Stimulated activated effector memory CD8-positive, alpha-beta T cell treated with anti-CD3 and anti-CD28 coated beads, Interleukin-12 subunit alpha, Interleukin-12 subunit beta, amount 100 ng/mL, for 72 hours (primary cell): Measurements from ENCODE around the gene AP4M1.

ENCODE experiments used
- ATAC-seq: fragments of 150-1000 bp; cut with Tn5 transposase; 2 replicates; pipeline ENCODE4 v1.10.0; 2021
- DNase-seq, 2 donors: peaks; one replicate each; pipeline ENCODE4 v3.0.0; 2021 to 2022; ENCODE audit warnings: low spot score in 2 of 2
- H3K27ac Mint-ChIP-seq: one replicate; pipeline ENCODE4 v1.8.0; 2022; ENCODE audit warnings: mild to moderate bottlenecking, mixed read lengths
- H3K36me3 Mint-ChIP-seq: one replicate; pipeline ENCODE4 v1.8.0; 2022; ENCODE audit warnings: mild to moderate bottlenecking, mixed read lengths
- H3K4me1 Mint-ChIP-seq: one replicate; pipeline ENCODE4 v1.8.0; 2022; ENCODE audit warnings: mixed read lengths
- H3K4me3 Mint-ChIP-seq: one replicate; pipeline ENCODE4 v1.8.0; 2022; ENCODE audit warnings: mild to moderate bottlenecking, mixed read lengths
- H3K9me3 Mint-ChIP-seq: one replicate; pipeline ENCODE4 v1.8.0; 2022; ENCODE audit warnings: mixed read lengths

AP4M1 gene

DNA sequence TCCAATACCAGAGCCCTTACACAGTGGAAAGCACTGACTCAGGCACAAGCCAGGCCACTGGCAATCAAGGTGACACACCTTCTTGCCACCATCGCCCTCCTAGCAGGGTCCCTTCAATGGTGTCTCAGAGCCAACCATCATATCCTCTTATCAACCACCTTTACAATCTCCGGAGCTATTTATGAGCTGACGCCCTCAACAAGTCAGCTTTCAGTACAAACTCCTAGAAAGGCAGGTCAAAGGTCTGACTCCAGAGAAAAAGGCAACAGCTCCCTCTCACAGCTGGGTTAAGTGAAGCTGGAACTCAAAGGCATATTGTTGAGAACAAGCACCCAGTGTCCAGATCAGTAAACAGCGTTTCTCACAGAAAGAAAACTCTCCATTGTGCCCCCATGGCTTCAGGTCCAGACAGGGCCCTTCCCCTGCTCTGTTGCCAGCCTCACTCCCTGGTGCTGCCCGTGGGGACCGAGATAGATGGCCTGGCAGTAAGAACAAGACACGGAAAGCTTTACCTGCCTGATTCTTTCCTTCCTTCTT, 22.4 kb upstream of the AP4M1 start:
- Mint-ChIP-seq H3K4me1 (peaks cover 38% of the 10 kb centered on the region), H3K27ac (peak overlapping the region; percentile 95)

GRCh38 chr7:100080907-100081534, 20.4 kb upstream of the AP4M1 start:
- DNase-seq = no peak
- H3K4me1 Mint-ChIP-seq = peaks cover 38% of the 10 kb centered on the region
- H3K4me3 Mint-ChIP-seq = peak overlapping the region; percentile 83
- ATAC-seq = no peak
- no peaks in the 10 kb centered on the region for H3K9me3 Mint-ChIP-seq
- H3K27ac Mint-ChIP-seq = peak overlapping the region; percentile 95
- peaks cover 76% of the 10 kb centered on the region for H3K36me3 Mint-ChIP-seq

More for the DNA sequence above, 22.4 kb upstream of the AP4M1 start:
- H3K4me3 Mint-ChIP-seq = no peak overlapping the region
- DNase-seq (no peak), ATAC-seq (no peak)
- H3K36me3 Mint-ChIP-seq = peaks cover 90% of the 10 kb centered on the region
- no peaks in the 10 kb centered on the region for H3K9me3 Mint-ChIP-seq

DNA sequence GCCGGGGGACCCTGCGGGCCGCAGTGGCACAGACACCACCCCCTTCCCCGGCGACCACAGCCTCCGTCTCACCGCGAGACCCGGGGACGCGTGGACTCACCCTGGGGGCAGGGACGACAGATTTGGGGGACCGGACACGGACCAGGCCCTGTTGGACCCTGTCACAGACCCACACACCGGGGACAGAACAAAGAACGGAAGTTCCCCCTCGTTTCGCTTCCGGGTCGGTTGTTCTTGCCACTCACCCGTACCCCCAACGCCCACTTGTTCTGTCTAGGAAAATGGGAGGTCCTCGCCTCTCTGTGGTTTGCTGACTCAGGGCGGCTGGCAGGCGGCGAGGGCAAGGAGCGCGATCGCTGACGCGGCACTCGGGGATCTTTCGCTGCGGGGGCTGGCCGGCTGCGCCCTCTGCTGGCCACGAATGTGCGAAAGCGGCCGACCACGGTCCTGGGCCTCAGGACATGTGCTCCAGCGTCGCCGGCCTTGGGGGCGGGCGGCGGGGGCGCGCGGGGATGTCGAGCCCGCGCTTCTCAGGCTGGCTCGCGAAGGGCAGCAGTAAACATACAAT, 19.8 kb upstream of the AP4M1 start, which contains the start of gene ZNF3:
Gene ZNF3, minus strand, starts transcription at position 189 of the 568 bp plus-strand sequence. CDS start 4,366 bp downstream, outside the sequence.
- peaks cover 70% of the 10 kb centered on the region for H3K36me3 Mint-ChIP-seq
- peak within 1 kb of the TSS; percentile 95 for H3K27ac Mint-ChIP-seq
- DNase-seq = peak; percentile 99 to 100
- H3K4me3 Mint-ChIP-seq = peak within 1 kb of the TSS; percentile 83
- peak; percentile 92 for ATAC-seq
- peaks cover 38% of the 10 kb centered on the region for H3K4me1 Mint-ChIP-seq
- no peaks in the 10 kb centered on the region for H3K9me3 Mint-ChIP-seq

- Mint-ChIP-seq H3K9me3 (no peaks in the 10 kb centered on the region), H3K4me3 (peak overlapping the region; percentile 83), H3K36me3 (peaks cover 58% of the 10 kb centered on the region), H3K27ac (peak overlapping the region; percentile 95), H3K4me1 (peaks cover 38% of the 10 kb centered on the region)
- ATAC-seq = no peak
- DNase-seq = no peak
Observed at GRCh38 chr7:100082978-100083377, 18.5 kb upstream of the AP4M1 start.

- H3K4me1 Mint-ChIP-seq = peaks cover 31% of the 10 kb centered on the region
- no peak overlapping the region for H3K4me3 Mint-ChIP-seq
- DNase-seq (no peak), ATAC-seq (no peak)
- H3K36me3 Mint-ChIP-seq = peaks cover 58% of the 10 kb centered on the region
- no peak overlapping the region for H3K27ac Mint-ChIP-seq
- H3K9me3 Mint-ChIP-seq = no peaks in the 10 kb centered on the region
Observed at GRCh38 chr7:100085515-100085914, 15.9 kb upstream of the AP4M1 start.

DNA sequence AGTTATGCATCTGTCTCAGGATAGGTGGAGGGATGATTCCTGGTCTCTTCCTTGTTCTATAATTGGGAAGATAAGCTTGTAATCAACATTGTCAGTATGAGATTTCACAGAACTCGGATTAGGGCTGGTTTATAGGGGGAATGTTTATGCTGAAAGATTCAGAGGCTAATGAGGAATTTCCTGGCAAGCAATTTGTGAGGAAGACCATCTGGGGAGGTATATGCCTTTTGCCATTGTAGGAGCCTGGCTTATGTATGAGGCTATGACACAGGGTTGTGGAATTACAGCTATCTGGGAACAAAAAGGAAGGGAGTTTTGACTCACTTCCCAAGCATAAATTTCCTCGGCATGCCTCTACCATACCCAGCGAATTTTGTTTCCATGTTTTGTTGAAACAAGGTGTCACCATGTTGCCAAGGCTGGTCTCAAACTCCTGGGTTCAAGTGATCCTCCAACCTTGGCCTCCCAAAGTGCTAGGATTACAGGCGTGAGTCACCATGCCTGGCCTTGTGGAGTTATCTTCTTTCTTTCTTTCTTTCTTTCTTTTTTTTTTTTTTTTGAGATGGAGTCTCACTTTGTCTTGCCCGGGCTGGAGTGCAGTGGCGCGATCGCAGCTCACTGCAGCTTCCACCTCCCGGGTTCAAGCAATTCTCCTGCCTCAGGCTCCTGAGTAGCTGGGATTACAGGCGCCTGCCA, 14.2 kb upstream of the AP4M1 start:
- DNase-seq (no peak), ATAC-seq (no peak)
- H3K27ac Mint-ChIP-seq = peak overlapping the region; percentile 73
- H3K4me1 Mint-ChIP-seq = peaks cover 33% of the 10 kb centered on the region
- H3K9me3 Mint-ChIP-seq = no peaks in the 10 kb centered on the region
- H3K4me3 Mint-ChIP-seq = peak overlapping the region; percentile 21
- H3K36me3 Mint-ChIP-seq = peaks cover 60% of the 10 kb centered on the region

GRCh38 chr7:100088095-100088620, 13.3 kb upstream of the AP4M1 start:
- ATAC-seq = peak; percentile 2
- H3K4me3 Mint-ChIP-seq = peak overlapping the region; percentile 87

GRCh38 chr7:100088621-100089457, 12.6 kb upstream of the AP4M1 start, which contains the start of gene COPS6:
TSS of gene COPS6 (plus strand) at chr7:100088969. CDS start at chr7:100088991, 22 bp downstream.
- peak; percentile 90 to 93 for DNase-seq
- H3K4me3 Mint-ChIP-seq = peak within 1 kb of the TSS; percentile 87
- H3K4me1 Mint-ChIP-seq = peaks cover 30% of the 10 kb centered on the region
- peaks cover 65% of the 10 kb centered on the region for H3K36me3 Mint-ChIP-seq
- peak within 1 kb of the TSS; percentile 91 for H3K27ac Mint-ChIP-seq
- peak; percentile 73 for ATAC-seq
- no peaks in the 10 kb centered on the region for H3K9me3 Mint-ChIP-seq

More at GRCh38 chr7:100088095-100088620, 13.3 kb upstream of the AP4M1 start:
- Mint-ChIP-seq H3K4me1 (peaks cover 25% of the 10 kb centered on the region), H3K36me3 (peaks cover 60% of the 10 kb centered on the region), H3K9me3 (no peaks in the 10 kb centered on the region), H3K27ac (peak overlapping the region; percentile 91)
- DNase-seq = no peak

DNA sequence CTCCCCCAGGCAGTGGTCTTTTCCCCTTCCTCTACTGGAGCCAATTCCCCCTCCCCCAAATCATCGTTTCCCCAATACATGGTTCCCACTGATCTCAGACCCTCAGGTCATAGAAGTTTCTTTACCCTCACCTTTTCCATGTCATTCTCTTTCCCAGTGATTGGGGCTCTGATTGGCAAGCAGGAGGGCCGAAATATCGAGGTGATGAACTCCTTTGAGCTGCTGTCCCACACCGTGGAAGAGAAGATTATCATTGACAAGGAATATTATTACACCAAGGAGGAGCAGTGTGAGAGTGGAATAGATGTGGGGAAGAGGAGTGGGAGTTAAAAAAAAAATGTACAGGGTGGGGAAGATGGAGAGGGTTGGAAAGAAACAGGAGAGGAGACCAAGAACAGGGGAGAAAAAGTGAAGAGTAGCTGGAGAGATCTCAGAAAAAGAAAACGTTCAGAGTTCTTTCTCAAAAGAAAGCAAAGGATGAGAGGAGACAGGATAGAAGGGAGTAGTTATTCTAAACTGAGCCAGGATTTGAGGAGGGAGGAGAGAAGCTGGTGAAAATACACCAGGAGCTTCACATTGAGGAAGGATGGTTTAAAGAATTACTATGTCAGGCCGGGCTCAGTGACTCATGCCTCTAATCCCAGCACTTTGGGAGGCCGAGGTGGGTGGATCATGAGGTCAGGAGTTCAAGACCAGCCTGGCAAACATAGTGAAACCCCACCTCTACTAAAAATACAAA, 11.8 kb upstream of the AP4M1 start:
- ATAC-seq (no peak), DNase-seq (no peak)
- Mint-ChIP-seq H3K4me1 (peaks cover 31% of the 10 kb centered on the region), H3K36me3 (peaks cover 73% of the 10 kb centered on the region), H3K4me3 (peak overlapping the region; percentile 87), H3K27ac (peak overlapping the region; percentile 91), H3K9me3 (no peaks in the 10 kb centered on the region)

DNA sequence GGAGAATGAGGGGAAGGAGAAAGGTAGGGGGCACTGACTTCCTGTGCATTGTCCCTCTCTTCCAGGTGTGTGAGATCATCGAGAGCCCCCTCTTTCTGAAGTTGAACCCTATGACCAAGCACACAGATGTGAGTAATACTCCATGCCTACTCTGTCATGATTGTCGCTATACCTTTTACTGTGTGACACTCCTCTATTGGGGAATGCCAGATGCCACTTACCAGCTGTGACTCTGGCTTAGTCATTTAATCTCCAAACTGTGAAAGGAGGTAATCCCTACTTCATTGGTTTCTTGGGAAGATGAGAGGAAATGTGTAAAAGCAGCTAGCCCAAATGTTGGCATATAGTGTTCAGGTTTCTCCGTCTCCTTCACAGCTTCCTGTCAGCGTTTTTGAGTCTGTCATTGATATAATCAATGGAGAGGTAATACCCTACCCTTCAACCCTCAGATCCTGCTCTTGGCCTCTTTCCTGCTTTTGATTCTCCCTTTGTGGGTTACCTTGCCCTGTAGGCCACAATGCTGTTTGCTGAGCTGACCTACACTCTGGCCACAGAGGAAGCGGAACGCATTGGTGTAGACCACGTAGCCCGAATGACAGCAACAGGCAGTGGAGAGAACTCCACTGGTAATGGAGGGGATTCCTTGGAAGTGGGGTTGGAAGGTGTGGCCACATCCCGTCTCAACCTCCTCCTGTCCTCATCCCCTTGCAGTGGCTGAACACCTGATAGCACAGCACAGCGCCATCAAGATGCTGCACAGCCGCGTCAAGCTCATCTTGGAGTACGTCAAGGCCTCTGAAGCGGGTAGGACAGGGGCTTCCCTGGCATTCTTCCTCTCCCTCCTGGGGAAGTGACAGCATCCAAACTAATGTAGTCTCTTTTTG, 10.7 kb upstream of the AP4M1 start:
- ATAC-seq (no peak), DNase-seq (no peak)
- Mint-ChIP-seq H3K27ac (peak overlapping the region; percentile 91), H3K4me1 (peaks cover 39% of the 10 kb centered on the region), H3K36me3 (peaks cover 79% of the 10 kb centered on the region), H3K4me3 (peak overlapping the region; percentile 87), H3K9me3 (no peaks in the 10 kb centered on the region)

- Mint-ChIP-seq H3K36me3 (peaks cover 87% of the 10 kb centered on the region), H3K27ac (peak overlapping the region; percentile 91), H3K4me3 (no peak overlapping the region), H3K9me3 (no peaks in the 10 kb centered on the region), H3K4me1 (peaks cover 42% of the 10 kb centered on the region)
- DNase-seq (no peak), ATAC-seq (peak; percentile 15)
Observed at GRCh38 chr7:100091411-100092181, 9.8 kb upstream of the AP4M1 start.

- Mint-ChIP-seq H3K4me3 (no peak overlapping the region), H3K27ac (peak overlapping the region; percentile 67), H3K4me1 (peaks cover 51% of the 10 kb centered on the region), H3K9me3 (no peaks in the 10 kb centered on the region), H3K36me3 (peaks cover 100% of the 10 kb centered on the region)
- ATAC-seq (no peak), DNase-seq (no peak)
Observed at GRCh38 chr7:100093054-100093453, 8.4 kb upstream of the AP4M1 start.

DNA sequence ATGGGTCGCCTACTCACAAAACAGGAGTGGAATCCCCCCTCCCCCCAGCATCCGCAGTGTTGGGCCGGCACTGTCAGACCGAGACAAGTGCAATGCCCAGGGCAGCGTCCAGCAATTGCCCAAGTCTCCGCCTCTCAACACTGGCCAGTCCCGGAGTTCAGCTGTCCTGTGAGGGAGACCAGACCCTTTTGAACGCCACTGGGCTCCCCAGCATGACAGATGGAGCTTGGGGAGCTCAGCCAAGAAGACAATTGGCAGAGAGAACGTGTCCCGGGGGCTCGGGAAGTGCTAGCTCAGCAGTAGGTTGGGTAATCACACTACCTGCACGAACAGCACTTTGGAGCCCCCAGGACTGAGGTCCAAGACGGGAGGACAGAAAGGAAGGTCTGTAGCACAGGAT, 7.9 kb upstream of the AP4M1 start:
- no peak for ATAC-seq
- H3K4me1 Mint-ChIP-seq = peaks cover 56% of the 10 kb centered on the region

More for the DNA sequence above, 7.9 kb upstream of the AP4M1 start:
- Mint-ChIP-seq H3K27ac (peak overlapping the region; percentile 67), H3K36me3 (peaks cover 100% of the 10 kb centered on the region), H3K9me3 (no peaks in the 10 kb centered on the region), H3K4me3 (no peak overlapping the region)
- DNase-seq = no peak
